PC-3 (cell line): ENCODE measurements around the gene DUOX1.

ENCODE experiments used
- EZH2 ChIP-seq: fragments of 300-600 bp; sonication (generic); IDR thresholded peaks from one replicate; pipeline ENCODE4 v1.6.1; 2017; ENCODE audit warnings: antibody characterized with exemption, mild to moderate bottlenecking, low read length; ENCODE audit not compliant: unreplicated experiment
- EZH2phosphoT487 ChIP-seq: fragments of 300-600 bp; sonication (generic); IDR thresholded peaks from 2 replicates; pipeline ENCODE4 v1.6.1; 2018; ENCODE audit warnings: mild to moderate bottlenecking, antibody characterized with exemption, low read length, borderline replicate concordance
- TF ChIP-seq, protein P1 (sequence below): fragments of 300-600 bp; sonication (generic); conservative IDR thresholded peaks from 2 replicates; pipeline ENCODE4 v1.5.1; 2017; ENCODE audit warnings: antibody characterized with exemption, low read depth, mild to moderate bottlenecking, low read length

DNA sequence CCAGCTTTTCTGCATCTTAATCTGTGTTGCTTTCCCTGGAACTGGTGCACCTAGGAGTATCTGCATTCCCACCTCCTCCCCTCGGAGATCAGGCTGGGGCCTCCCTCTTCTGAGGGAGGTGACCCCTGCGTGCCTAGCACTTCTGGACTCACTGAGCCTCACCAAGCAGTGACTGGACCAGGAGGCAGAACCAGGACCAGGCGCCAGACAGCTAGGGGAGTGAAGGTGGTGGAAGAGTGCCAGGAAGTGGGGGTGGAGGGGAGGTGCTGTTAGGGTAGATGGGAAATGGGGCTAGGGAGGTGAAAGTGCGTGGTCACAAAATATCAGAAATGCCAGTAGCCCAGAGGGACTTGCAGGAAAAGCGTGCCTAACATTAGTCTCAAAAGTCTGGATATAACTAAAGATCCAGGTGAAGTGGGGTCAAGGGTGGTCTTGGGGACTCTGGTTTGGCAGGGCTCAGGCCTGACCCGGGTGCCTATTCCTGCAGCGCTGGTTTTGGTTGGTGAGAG lies 14.4 kb upstream of the DUOX1 start:
- TF ChIP-seq, protein P1, sequence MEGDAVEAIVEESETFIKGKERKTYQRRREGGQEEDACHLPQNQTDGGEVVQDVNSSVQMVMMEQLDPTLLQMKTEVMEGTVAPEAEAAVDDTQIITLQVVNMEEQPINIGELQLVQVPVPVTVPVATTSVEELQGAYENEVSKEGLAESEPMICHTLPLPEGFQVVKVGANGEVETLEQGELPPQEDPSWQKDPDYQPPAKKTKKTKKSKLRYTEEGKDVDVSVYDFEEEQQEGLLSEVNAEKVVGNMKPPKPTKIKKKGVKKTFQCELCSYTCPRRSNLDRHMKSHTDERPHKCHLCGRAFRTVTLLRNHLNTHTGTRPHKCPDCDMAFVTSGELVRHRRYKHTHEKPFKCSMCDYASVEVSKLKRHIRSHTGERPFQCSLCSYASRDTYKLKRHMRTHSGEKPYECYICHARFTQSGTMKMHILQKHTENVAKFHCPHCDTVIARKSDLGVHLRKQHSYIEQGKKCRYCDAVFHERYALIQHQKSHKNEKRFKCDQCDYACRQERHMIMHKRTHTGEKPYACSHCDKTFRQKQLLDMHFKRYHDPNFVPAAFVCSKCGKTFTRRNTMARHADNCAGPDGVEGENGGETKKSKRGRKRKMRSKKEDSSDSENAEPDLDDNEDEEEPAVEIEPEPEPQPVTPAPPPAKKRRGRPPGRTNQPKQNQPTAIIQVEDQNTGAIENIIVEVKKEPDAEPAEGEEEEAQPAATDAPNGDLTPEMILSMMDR, result no peak
- TF ChIP-seq EZH2phosphoT487, result no peak
- no peak for TF ChIP-seq EZH2
